ENCODE results near the gene PEX14.

Gene PEX14

GRCh38 chr1:10586125-10586524, 111.4 kb downstream of the PEX14 start:
- Histone ChIP-seq H3K4me3 (replicated peaks; ENCODE audit: insufficient read depth, low read length) (no peak overlapping the region), H3K27ac (replicated peaks) (no peak overlapping the region), H3K27me3 (ENCODE audit: insufficient read depth, poor library complexity, severe bottlenecking) (no peaks in the 10 kb centered on the region)
- no peak for TF ChIP-seq SPI1 (IDR thresholded peaks at IDR 0.05; ENCODE audit: borderline replicate concordance, low read depth)
- TF ChIP-seq POLR2AphosphoS5 (IDR thresholded peaks at IDR 0.05; ENCODE audit: low read depth), result no peak
- no peak for TF ChIP-seq REST (IDR thresholded peaks at IDR 0.05; ENCODE audit: insufficient replicate concordance, low read depth)
- no peak for TF ChIP-seq GABPA (IDR thresholded peaks at IDR 0.05; ENCODE audit: low read depth)
- TF ChIP-seq CTCF (IDR thresholded peaks at IDR 0.05; ENCODE audit: insufficient read depth, low read length), result no peak
- DNase-seq (ENCODE audit: low read depth in 1 of 2, low spot score in 1 of 2), result no peak

DNA sequence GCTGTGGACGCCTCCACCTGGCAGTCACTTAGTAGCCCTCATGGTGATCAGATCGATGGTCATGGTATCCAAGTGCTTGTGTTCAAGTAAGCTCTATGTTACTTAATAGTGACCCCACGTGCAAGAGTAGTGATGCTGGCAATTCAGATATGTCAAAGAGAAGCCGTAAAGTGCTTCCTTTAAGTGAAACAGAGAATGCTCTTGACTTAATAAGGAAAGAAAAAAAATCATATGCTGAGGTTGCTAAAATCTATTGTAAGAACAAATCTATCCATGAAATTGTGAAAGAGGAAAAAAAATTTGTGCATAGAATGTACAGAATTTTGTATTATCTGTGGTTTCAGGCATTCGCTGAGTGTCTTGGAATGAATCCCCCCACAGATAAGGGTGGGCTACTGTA, 113.9 kb downstream of the PEX14 start:
- no peaks in the 10 kb centered on the region for H3K27me3 ChIP-seq (ENCODE audit: insufficient read depth, poor library complexity, severe bottlenecking)
- H3K27ac ChIP-seq (replicated peaks), result no peak overlapping the region
- DNase-seq (ENCODE audit: low read depth in 1 of 2, low spot score in 1 of 2), result no peak
- TF ChIP-seq CTCF (IDR thresholded peaks at IDR 0.05; ENCODE audit: insufficient read depth, low read length), result no peak
- TF ChIP-seq SPI1 (IDR thresholded peaks at IDR 0.05; ENCODE audit: borderline replicate concordance, low read depth), result no peak
- TF ChIP-seq GABPA (IDR thresholded peaks at IDR 0.05; ENCODE audit: low read depth), result no peak
- no peak for TF ChIP-seq REST (IDR thresholded peaks at IDR 0.05; ENCODE audit: insufficient replicate concordance, low read depth)
- TF ChIP-seq POLR2AphosphoS5 (IDR thresholded peaks at IDR 0.05; ENCODE audit: low read depth), result no peak
- no peak overlapping the region for H3K4me3 ChIP-seq (replicated peaks; ENCODE audit: insufficient read depth, low read length)

DNA sequence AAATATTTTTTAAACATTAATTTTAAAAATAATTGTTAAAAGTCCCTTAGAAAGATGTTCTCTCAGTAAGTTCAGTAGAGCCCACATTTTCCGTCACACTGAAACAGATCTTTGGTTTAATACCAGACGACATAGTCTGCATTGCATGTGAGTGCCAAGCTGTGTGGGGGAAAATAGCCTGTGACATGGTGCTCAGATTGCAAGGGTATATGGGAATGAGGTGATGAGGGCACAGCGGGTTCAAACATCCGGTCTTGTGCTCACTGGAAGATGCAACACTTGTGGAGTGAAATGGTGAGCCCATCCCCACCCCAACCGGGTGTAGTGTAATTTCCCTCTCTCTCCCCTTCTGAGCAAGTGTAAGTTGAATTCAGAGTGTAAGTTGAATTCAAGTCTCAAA, 114.3 kb downstream of the PEX14 start:
- TF ChIP-seq REST (IDR thresholded peaks at IDR 0.05; ENCODE audit: insufficient replicate concordance, low read depth), result no peak
- TF ChIP-seq SPI1 (IDR thresholded peaks at IDR 0.05; ENCODE audit: borderline replicate concordance, low read depth), result no peak
- TF ChIP-seq POLR2AphosphoS5 (IDR thresholded peaks at IDR 0.05; ENCODE audit: low read depth), result no peak
- no peak for TF ChIP-seq CTCF (IDR thresholded peaks at IDR 0.05; ENCODE audit: insufficient read depth, low read length)
- no peak for TF ChIP-seq GABPA (IDR thresholded peaks at IDR 0.05; ENCODE audit: low read depth)

More for the DNA sequence above, 114.3 kb downstream of the PEX14 start:
- H3K27me3 ChIP-seq (ENCODE audit: insufficient read depth, poor library complexity, severe bottlenecking), result no peaks in the 10 kb centered on the region
- no peak for DNase-seq (ENCODE audit: low read depth in 1 of 2, low spot score in 1 of 2)
- no peak overlapping the region for H3K4me3 ChIP-seq (replicated peaks; ENCODE audit: insufficient read depth, low read length)
- no peak overlapping the region for H3K27ac ChIP-seq (replicated peaks)

Data from HL-60 (cell line).